ENCODE results near the gene FBXO24.

DNA sequence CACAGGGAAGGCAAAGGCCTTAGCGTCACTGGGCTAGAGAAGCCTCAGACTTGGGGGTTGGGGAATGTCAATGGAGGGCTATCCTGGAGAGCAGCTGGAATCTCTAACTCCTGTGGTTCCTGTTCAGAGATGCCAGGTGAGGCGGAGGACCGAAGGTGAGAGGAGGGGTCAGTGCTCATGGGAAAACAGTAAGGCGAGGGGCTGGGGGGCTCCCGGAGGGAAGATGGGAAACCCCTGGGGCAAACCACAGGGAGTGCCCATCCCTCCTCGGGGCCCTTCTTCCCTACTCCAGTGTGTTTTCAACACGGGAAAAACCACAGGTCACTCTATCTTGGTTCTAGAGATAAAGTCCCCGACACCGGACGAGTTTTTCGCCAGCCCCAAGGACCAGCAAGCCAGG is 3.5 kb upstream of the FBXO24 start:
- TF ChIP-seq EP300 (IDR thresholded peaks at IDR 0.05) (no peak), POLR2A (IDR thresholded peaks at IDR 0.05) (no peak)
- TF ChIP-seq, protein P1, sequence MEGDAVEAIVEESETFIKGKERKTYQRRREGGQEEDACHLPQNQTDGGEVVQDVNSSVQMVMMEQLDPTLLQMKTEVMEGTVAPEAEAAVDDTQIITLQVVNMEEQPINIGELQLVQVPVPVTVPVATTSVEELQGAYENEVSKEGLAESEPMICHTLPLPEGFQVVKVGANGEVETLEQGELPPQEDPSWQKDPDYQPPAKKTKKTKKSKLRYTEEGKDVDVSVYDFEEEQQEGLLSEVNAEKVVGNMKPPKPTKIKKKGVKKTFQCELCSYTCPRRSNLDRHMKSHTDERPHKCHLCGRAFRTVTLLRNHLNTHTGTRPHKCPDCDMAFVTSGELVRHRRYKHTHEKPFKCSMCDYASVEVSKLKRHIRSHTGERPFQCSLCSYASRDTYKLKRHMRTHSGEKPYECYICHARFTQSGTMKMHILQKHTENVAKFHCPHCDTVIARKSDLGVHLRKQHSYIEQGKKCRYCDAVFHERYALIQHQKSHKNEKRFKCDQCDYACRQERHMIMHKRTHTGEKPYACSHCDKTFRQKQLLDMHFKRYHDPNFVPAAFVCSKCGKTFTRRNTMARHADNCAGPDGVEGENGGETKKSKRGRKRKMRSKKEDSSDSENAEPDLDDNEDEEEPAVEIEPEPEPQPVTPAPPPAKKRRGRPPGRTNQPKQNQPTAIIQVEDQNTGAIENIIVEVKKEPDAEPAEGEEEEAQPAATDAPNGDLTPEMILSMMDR (IDR thresholded peaks at IDR 0.05), result no peak

Measured in suprapubic skin (tissue), 3 donors.